Eye (tissue), 1 donor: Measurements from ENCODE around the gene ZSCAN16.
A peak's percentile ranks its signal among the peaks of the same experiment; 100 is the strongest.

Experiments used
- DNase-seq: peaks from one replicate; pipeline ENCODE4 v3.0.0-alpha.2; 2015

ZSCAN16 gene

DNA sequence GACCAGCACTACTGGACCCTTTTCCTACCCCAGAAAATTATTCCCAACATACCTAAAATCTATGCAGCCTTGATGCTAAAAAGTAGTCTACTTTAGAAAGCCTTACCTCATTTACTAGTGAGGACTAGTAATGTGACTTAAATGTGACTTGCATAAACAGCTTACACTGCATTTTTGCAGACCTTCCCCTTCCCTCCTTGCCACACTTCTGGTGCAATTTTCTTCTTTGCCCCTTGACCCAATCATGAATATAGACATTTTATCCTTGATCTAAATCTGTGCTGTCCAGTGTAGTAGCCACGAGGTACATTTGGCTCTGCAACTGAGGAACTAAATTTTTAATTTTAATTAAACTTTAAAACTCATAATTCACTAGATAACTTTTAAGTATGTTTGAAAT, 10.3 kb downstream of the ZSCAN16 start:
- DNase-seq, result no peak

GRCh38 chr6:28135393-28135792, 11.0 kb downstream of the ZSCAN16 start:
- peak; percentile 10 for DNase-seq

DNA sequence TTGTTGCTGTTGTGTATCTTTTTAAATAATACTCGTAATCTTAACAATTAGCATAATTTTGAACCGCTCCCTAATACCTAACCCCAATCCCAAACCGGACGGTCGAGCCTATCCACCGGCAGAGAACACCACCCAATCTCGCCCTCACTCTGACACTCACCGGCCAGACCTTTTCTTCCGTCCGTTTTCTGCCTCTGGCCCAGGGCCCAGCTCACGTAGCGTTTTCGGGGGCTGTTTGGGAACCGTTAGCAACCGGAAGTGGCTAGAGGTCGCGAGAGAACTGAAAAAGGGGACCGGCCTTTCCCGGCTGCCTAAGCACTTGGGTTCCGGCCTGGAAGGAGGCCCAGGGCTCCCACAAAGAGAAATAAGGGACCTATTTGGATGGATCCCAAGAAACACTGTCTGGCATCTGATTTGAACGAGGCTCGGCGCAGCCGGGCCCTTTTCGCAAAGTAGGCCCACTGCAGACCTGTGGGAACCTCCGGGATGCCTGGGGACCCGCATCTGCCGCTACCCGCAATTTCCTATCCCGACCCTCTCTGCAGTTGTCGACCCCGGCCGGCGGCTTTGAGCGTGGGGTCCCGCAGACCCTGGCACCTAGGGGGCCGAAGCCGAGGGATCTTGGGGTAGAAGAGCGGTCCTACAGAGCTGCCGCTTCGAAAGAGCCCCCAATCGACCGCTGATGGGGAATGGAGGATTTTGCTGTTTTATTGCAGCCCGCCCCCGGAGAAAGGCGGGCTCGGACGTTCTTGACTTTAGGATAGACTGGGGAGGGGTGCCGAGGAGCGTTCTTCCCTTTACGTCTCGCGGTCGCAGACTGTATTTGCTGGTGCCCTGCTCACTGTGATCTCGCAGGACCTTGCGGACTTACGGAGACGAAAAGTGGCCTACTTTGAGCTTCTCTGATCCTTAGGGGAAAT, 12.4 kb downstream of the ZSCAN16 start:
- peak; percentile 97 for DNase-seq

DNA sequence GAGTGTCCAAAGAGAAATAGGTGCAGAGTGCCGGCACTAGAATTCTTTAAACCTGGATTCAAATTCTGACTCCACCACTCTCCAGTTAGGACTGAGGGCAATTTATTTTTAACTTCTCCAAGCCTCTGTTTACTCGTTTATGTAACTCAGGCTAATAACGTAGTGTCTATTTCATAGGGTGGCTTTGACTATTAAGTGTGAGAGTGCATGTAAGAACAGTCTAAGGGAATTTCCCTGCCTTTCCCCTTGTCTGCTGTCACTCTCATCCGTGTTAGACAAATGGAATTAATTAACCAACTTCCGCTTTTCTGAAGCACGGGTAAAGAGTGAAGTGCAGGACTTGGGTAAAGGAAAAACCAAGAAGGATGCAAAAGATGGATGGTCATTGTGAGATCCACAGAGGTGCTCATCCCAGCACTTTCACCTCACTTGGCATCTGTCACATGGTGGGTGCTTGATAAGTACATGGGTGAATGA, 13.1 kb downstream of the ZSCAN16 start:
- DNase-seq, result peak; percentile 76

- no peak for DNase-seq
Measured at GRCh38 chr6:28139860-28140543, 15.6 kb downstream of the ZSCAN16 start.

- DNase-seq, result no peak
Measured at GRCh38 chr6:28140616-28141015, 16.2 kb downstream of the ZSCAN16 start.

GRCh38 chr6:28141500-28142329, 17.3 kb downstream of the ZSCAN16 start, which contains the start of gene ZKSCAN8:
TSS of gene ZKSCAN8 (plus strand) at chr6:28141883. CDS start at chr6:28148408, 6,525 bp downstream.
- DNase-seq, result peak; percentile 95

DNA sequence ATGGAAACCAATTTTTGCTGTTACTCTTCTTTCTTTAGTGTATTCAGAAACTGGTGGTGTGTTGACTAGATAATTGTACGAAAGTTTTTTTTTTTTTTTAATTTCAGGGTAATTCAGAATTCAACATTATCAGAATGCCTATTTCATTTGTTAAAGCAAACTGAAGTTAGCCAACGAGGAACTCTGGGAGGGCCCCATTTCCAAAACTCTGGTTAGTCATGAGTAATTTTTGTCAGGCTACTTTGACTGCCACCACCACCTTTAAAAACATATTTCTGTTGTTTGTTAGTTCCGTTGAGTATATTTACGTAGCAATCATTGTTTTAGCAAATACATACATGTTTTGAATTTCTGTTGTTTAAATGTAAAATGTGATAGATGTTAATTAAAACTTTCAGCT, 18.0 kb downstream of the ZSCAN16 start:
- peak; percentile 4 for DNase-seq

GRCh38 chr6:28145231-28145630, 20.8 kb downstream of the ZSCAN16 start:
- no peak for DNase-seq

DNA sequence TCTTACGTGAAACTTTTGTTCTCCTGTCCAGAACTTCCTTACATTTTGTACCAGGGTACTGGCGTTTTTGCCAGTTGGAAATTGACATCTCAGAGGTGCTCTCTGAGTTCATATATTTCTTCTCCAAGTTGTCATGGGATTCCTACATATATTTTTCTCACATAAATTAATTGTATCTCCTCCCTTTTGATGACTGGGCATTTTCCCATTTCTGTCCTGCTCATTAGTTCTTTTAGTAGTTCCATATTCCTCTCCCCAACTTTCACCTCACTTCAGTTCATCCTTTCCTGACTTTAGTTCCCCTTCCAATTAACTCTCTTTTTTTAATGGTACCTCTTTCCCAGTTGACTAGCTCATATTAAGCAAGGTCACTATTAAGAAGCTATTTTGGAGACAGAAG, 28.1 kb downstream of the ZSCAN16 start:
- DNase-seq, result no peak

- no peak for DNase-seq
Measured at GRCh38 chr6:28153546-28153945, 29.1 kb downstream of the ZSCAN16 start.

DNA sequence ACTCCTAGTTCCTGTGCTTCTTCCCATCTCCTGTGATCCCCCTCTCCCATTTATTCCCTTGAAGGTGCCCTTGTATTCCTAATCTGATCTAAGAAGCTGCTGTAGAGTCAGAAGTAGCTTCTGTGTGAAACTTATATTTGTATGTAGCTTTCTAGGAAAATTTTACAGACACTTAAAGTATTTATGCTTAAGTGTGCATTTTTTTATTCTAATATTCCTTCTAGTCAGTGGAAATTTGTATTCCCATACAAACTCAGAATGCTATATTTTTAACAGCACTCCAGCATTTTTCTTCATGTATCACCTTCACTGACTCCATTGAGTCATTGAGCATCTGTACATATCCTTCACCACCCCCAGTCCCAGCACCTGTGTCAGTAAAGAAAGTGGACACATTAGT, 29.9 kb downstream of the ZSCAN16 start:
- DNase-seq, result no peak

- DNase-seq, result no peak
Measured at GRCh38 chr6:28158318-28158717, 33.9 kb downstream of the ZSCAN16 start.

GRCh38 chr6:28159029-28159607, 34.7 kb downstream of the ZSCAN16 start:
- no peak for DNase-seq

DNA sequence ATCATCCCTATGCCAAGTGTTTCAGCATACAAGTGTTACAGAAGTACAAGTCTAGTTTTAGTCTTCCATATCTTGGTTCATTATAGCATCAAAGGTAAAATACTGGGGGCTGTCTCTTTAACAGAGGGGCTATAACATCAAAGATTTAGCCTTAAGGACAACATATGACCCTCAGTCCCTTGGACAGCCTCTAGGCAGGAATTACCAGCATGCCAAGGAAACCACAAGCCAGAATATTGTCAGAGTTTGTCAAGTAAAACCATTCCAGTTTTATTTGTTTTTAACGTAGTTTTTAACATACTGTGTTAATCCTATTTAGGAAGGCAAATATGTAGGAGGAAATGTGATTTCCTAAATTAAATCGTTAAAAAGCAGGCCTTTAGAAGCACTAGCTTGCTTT, 35.8 kb downstream of the ZSCAN16 start:
- no peak for DNase-seq

DNA sequence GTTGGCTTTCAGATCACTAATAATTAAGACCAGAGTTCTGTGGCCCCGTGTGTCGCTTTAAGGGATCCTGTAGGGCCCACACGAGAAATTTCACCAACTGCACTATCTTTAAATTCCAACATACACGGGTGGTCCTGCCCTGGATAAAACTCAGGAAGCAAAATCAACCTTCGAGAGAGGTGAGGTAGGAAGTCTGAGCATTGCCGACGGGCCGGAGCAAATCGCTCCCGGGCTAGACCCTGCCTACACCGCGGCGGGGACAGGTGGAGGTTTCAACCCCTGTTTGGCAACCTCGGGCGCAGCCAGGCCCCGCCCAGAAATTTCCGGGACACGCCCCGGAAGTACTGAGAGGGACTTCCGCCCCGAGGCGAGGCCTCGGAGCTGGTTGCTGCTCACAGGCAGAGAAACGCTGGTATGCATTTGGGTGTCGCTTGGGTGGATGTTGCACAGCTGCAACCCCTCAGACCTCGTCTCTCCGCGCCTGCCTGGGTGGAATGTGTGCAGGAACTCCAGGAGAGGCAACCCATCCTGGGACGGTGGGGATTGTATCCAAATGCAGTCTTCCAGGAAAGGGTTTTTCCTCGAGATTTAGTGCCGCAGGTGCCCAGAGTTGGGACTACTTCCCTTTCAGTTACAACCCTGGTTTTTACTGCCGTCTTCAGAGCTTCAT, 37.1 kb downstream of the ZSCAN16 start:
- peak; percentile 89 for DNase-seq

- no peak for DNase-seq
Measured at GRCh38 chr6:28165563-28165962, 41.2 kb downstream of the ZSCAN16 start.

GRCh38 chr6:28167068-28167467, 42.7 kb downstream of the ZSCAN16 start:
- DNase-seq, result peak; percentile 3

GRCh38 chr6:28167926-28168325, 43.5 kb downstream of the ZSCAN16 start:
- no peak for DNase-seq

GRCh38 chr6:28171271-28171670, 46.9 kb downstream of the ZSCAN16 start:
- no peak for DNase-seq

DNA sequence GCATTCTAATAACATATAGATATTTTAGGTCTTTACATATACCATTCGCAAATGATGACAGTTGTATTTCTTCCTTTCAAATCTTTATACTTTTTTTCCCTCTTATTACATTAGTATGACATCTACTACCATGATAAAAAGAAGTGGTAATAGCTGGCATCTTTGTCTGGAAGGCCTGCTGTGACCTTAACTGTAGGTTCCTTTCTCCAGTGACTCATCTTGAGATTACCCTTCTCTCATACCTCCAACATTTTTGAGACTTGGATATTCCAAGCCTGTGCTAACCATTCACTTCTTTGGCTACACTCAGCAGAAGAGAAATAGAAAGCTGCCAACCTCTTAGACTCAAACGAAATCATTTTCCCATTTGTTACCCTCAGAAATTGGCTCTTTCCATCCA, 47.6 kb downstream of the ZSCAN16 start:
- DNase-seq, result no peak

- no peak for DNase-seq
Measured at GRCh38 chr6:28176373-28176772, 52.0 kb downstream of the ZSCAN16 start.
